Lower leg skin (tissue), 3 donors: Measurements from ENCODE around the gene CBL.

ENCODE experiments used
- POLR2A ChIP-seq, 2 donors: fragments of 450-650 bp; IDR thresholded peaks; one replicate each; pipeline ENCODE4 v1.6.1; 2016 to 2017; ENCODE audit warnings: antibody characterized with exemption in 2 of 2, mild to moderate bottlenecking in 1 of 2, moderate library complexity in 1 of 2
- TF ChIP-seq, protein P1 (sequence below), 3 donors: fragments of 450-650 bp; IDR thresholded peaks; one replicate each; pipeline ENCODE4 v1.5.1; 2016; ENCODE audit warnings: antibody characterized with exemption in 3 of 3, mild to moderate bottlenecking in 3 of 3, moderate library complexity in 2 of 3

DNA sequence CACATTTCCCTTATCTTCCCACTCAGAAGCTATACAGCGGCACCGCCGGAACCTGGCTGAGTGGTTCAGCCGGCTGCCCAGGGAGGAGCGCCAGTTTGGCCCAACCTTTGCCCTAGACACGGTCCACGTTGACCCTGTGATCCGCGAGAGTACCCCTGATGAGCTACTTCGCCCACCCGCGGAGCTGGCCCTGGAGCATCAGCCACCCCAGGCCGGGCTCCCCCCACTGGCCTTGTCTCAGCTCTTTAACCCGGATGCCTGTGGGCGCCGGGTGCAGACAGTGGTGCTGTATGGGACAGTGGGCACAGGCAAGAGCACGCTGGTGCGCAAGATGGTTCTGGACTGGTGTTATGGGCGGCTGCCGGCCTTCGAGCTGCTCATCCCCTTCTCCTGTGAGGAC, 32.7 kb upstream of the CBL start:
- no peak for TF ChIP-seq POLR2A (IDR thresholded peaks at IDR 0.05)
- TF ChIP-seq, protein P1, sequence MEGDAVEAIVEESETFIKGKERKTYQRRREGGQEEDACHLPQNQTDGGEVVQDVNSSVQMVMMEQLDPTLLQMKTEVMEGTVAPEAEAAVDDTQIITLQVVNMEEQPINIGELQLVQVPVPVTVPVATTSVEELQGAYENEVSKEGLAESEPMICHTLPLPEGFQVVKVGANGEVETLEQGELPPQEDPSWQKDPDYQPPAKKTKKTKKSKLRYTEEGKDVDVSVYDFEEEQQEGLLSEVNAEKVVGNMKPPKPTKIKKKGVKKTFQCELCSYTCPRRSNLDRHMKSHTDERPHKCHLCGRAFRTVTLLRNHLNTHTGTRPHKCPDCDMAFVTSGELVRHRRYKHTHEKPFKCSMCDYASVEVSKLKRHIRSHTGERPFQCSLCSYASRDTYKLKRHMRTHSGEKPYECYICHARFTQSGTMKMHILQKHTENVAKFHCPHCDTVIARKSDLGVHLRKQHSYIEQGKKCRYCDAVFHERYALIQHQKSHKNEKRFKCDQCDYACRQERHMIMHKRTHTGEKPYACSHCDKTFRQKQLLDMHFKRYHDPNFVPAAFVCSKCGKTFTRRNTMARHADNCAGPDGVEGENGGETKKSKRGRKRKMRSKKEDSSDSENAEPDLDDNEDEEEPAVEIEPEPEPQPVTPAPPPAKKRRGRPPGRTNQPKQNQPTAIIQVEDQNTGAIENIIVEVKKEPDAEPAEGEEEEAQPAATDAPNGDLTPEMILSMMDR (IDR thresholded peaks at IDR 0.05) = no peak
